Measurements from ENCODE around the gene TCF7L1. TPM values are rescaled to one million over a fixed set of nuclear protein-coding genes. Genes with fewer than 3 reads are reported as not detected.

TCF7L1 gene
- total and polyA plus RNA-seq, 2 of the 13 experiments (the other 11 are each of a cell fraction or from before 2014, with no cell fraction given): 0.04 to 0.15 TPM

DNA sequence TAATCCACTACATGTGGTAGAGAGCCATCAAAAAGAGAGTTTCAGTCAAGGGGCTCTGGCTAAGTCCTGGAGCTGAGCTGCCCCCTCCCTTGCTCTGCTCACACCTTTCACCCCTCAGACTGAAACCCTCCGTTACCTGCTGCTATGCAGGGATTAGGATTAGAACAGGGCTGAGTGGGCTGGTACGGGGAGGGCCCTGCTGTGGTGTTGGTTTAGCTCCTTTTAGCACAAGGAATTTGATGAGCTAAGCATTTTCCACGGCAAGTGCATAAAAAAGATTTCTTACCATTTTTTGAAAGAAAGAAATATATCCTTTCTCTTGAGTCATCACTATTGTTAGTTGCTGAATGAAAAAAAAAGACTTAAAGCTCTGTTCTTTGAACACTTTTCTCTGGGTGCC, 46.3 kb downstream of the TCF7L1 start:
- H3K9ac ChIP-seq (ENCODE audit: insufficient read depth, low read depth, low read length): no peak overlapping the region
- WGBS (ENCODE audit: low lambda C conversion rate): 30% methylated on average over 3 of the region's 3 CpGs
- in situ Hi-C loops (cut with HindIII; ENCODE audit: extremely low pct_ligation_motif_present, low pct_unique_long_range_greater_than_20kb) (no loop called here), intact Hi-C loops (cut with micrococcal nuclease; ENCODE audit: unreplicated experiment) (no loop called here)
- no peaks in the 10 kb centered on the region for H4K20me1 ChIP-seq (ENCODE audit: insufficient read depth, low read length)
- no peak overlapping the region for H3K4me2 ChIP-seq (ENCODE audit: low read depth, low read length)
- no peaks in the 10 kb centered on the region for H3K36me3 ChIP-seq (replicated peaks in 1 of 2; ENCODE audit: control insufficient read depth in 1 of 2, insufficient read depth in 2 of 2, low read length in 2 of 2)
- no TSS peak for BruUV-seq (replicated peaks)
- TF ChIP-seq NAIF1 (CRISPR knock-in tag; IDR thresholded peaks at IDR 0.05; ENCODE audit: borderline replicate concordance) (no peak), MAFK (conservative IDR thresholded peaks at IDR 0.05 in 1 of 2, IDR thresholded peaks at IDR 0.05 in 1 of 2; ENCODE audit: low read length in 2 of 2) (peak; percentile 99 to 100), ZNF543 (CRISPR knock-in tag; IDR thresholded peaks at IDR 0.05) (no peak), POLR2AphosphoS2 (IDR thresholded peaks at IDR 0.05; ENCODE audit: low read depth, low read length) (no peak), MAFF (IDR thresholded peaks at IDR 0.05; ENCODE audit: low read depth, low read length) (peak; percentile 99), SETDB1 (CRISPR knock-in tag; IDR thresholded peaks at IDR 0.05; ENCODE audit: borderline replicate concordance) (no peak), ZNF761 (CRISPR knock-in tag; conservative IDR thresholded peaks at IDR 0.05) (no peak), MIER2 (CRISPR knock-in tag; IDR thresholded peaks at IDR 0.05) (no peak)
- TF ChIP-seq, protein P1, sequence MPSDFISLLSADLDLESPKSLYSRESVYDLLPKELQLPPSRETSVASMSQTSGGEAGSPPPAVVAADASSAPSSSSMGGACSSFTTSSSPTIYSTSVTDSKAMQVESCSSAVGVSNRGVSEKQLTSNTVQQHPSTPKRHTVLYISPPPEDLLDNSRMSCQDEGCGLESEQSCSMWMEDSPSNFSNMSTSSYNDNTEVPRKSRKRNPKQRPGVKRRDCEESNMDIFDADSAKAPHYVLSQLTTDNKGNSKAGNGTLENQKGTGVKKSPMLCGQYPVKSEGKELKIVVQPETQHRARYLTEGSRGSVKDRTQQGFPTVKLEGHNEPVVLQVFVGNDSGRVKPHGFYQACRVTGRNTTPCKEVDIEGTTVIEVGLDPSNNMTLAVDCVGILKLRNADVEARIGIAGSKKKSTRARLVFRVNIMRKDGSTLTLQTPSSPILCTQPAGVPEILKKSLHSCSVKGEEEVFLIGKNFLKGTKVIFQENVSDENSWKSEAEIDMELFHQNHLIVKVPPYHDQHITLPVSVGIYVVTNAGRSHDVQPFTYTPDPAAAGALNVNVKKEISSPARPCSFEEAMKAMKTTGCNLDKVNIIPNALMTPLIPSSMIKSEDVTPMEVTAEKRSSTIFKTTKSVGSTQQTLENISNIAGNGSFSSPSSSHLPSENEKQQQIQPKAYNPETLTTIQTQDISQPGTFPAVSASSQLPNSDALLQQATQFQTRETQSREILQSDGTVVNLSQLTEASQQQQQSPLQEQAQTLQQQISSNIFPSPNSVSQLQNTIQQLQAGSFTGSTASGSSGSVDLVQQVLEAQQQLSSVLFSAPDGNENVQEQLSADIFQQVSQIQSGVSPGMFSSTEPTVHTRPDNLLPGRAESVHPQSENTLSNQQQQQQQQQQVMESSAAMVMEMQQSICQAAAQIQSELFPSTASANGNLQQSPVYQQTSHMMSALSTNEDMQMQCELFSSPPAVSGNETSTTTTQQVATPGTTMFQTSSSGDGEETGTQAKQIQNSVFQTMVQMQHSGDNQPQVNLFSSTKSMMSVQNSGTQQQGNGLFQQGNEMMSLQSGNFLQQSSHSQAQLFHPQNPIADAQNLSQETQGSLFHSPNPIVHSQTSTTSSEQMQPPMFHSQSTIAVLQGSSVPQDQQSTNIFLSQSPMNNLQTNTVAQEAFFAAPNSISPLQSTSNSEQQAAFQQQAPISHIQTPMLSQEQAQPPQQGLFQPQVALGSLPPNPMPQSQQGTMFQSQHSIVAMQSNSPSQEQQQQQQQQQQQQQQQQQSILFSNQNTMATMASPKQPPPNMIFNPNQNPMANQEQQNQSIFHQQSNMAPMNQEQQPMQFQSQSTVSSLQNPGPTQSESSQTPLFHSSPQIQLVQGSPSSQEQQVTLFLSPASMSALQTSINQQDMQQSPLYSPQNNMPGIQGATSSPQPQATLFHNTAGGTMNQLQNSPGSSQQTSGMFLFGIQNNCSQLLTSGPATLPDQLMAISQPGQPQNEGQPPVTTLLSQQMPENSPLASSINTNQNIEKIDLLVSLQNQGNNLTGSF (CRISPR knock-in tag; IDR thresholded peaks at IDR 0.05): no peak
- TF ChIP-seq, protein P2, sequence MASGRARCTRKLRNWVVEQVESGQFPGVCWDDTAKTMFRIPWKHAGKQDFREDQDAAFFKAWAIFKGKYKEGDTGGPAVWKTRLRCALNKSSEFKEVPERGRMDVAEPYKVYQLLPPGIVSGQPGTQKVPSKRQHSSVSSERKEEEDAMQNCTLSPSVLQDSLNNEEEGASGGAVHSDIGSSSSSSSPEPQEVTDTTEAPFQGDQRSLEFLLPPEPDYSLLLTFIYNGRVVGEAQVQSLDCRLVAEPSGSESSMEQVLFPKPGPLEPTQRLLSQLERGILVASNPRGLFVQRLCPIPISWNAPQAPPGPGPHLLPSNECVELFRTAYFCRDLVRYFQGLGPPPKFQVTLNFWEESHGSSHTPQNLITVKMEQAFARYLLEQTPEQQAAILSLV (CRISPR knock-in tag; IDR thresholded peaks at IDR 0.05; ENCODE audit: borderline replicate concordance): no peak
- no peaks in the 10 kb centered on the region for H3K79me2 ChIP-seq (ENCODE audit: insufficient read depth, low read length)
- no peak overlapping the region for H3K27ac ChIP-seq (ENCODE audit: extremely low read length, insufficient read depth, low read length)
- H2AFZ ChIP-seq (ENCODE audit: low read length): no peak overlapping the region
- no peaks in the 10 kb centered on the region for H3K9me3 ChIP-seq (ENCODE audit: low read length)
- ATAC-seq: no peak
- no peak for FAIRE-seq
- H3K27me3 ChIP-seq (ENCODE audit: control insufficient read depth in 1 of 2, insufficient read depth in 2 of 2, low read length in 2 of 2): peaks cover 5 to 64% of the 10 kb centered on the region in 2 experiments; a peak in 4 of 5 replicates
- no peak for DNase-seq (ENCODE audit: low spot score)
- H3K4me3 ChIP-seq (replicated peaks in 1 of 3; ENCODE audit: insufficient read depth in 1 of 3, low read depth in 2 of 3, low read length in 3 of 3): no peak overlapping the region
- H3K4me1 ChIP-seq (ENCODE audit: insufficient read depth, low read length): peaks cover 31% of the 10 kb centered on the region
- POLR2A ChIA-PET: no interaction called here
- CTCF ChIA-PET (ENCODE audit: low intra/inter-chr PET ratio, low total read pairs): no interaction called here

Data from HepG2 (cell line).